AG04450 (cell line): ENCODE data around the gene PAX7. TPM values are rescaled to one million over a fixed set of nuclear protein-coding genes. Genes with fewer than 3 reads are reported as not detected.

Experiments used
- CTCF ChIA-PET: fragments of 300-600, 350-600 bp; formaldehyde crosslinking; extraction: SDS; loops from one replicate; lab custom pipeline; 2022; ENCODE audit warnings: antibody characterized with exemption, inconsistent platforms; lab: Charles Lee
- POLR2A ChIA-PET: fragments of 350-600 bp; formaldehyde crosslinking; extraction: SDS; loops from one replicate; lab custom pipeline; 2021; ENCODE audit warnings: antibody characterized with exemption, inconsistent platforms; lab: Yijun Ruan, JAX
- DNase-seq: peaks from one replicate; pipeline ENCODE4 v3.0.0-alpha.2; 2011; ENCODE audit warnings: low read depth, low spot score
- H3K27ac ChIP-seq: one replicate; pipeline ENCODE4 v1.5.1; 2012; ENCODE audit warnings: low read depth, low read length, control low read depth
- H3K27me3 ChIP-seq: one replicate; pipeline ENCODE4 v1.6.0; 2012; ENCODE audit warnings: low read length; ENCODE audit not compliant: control insufficient read depth, insufficient read depth
- H3K4me3 ChIP-seq: 2 replicates; pipeline ENCODE4 v1.5.1; 2011; ENCODE audit warnings: mild to moderate bottlenecking, low read depth, low read length, control low read depth
- H3K9me3 ChIP-seq: 2 replicates; pipeline ENCODE4 v1.5.1; 2012; ENCODE audit warnings: low read length; ENCODE audit not compliant: control insufficient read depth, insufficient read depth
- polyA plus RNA-seq: library from polyadenylated mRNA; depleted of rRNA; stranded (reverse); fragments of >200 nt; gene quantifications from 2 replicates; pipeline ENCODE4 v1.2.3, GENCODE V29; 2011
- TF ChIP-seq, protein P1 (sequence below): IDR thresholded peaks from 2 replicates; pipeline ENCODE4 v1.5.1; 2011; ENCODE audit warnings: low read depth, low read length, control low read depth, inconsistent platforms

PAX7 gene
- polyA plus RNA-seq, 1 experiment = not detected

DNA sequence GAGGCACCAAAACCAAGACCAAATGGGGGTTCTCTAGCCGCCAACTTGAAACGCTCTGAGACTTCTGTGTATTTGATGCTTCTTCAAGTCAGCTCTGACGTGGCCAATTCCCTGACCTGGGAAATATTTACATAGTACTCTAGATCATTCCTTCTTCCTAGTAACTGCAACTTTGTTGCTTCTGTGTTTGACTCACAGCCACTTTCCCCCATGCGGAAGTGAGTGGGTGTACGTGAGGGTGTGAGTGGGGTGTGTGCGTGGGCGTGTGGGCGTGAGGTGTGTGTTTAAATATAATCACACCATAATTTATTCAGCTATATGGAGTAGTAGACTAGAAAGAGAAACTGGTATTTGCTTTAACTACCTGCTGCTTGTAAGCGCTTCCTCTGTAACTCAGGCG, 117.8 kb downstream of the PAX7 start:
- DNase-seq = no peak
- no peak overlapping the region for H3K4me3 ChIP-seq
- ChIA-PET CTCF (no interaction called here), POLR2A (no interaction called here)
- TF ChIP-seq, protein P1, sequence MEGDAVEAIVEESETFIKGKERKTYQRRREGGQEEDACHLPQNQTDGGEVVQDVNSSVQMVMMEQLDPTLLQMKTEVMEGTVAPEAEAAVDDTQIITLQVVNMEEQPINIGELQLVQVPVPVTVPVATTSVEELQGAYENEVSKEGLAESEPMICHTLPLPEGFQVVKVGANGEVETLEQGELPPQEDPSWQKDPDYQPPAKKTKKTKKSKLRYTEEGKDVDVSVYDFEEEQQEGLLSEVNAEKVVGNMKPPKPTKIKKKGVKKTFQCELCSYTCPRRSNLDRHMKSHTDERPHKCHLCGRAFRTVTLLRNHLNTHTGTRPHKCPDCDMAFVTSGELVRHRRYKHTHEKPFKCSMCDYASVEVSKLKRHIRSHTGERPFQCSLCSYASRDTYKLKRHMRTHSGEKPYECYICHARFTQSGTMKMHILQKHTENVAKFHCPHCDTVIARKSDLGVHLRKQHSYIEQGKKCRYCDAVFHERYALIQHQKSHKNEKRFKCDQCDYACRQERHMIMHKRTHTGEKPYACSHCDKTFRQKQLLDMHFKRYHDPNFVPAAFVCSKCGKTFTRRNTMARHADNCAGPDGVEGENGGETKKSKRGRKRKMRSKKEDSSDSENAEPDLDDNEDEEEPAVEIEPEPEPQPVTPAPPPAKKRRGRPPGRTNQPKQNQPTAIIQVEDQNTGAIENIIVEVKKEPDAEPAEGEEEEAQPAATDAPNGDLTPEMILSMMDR = no peak
- no peaks in the 10 kb centered on the region for H3K27me3 ChIP-seq
- no peak overlapping the region for H3K27ac ChIP-seq
- no peaks in the 10 kb centered on the region for H3K9me3 ChIP-seq

DNA sequence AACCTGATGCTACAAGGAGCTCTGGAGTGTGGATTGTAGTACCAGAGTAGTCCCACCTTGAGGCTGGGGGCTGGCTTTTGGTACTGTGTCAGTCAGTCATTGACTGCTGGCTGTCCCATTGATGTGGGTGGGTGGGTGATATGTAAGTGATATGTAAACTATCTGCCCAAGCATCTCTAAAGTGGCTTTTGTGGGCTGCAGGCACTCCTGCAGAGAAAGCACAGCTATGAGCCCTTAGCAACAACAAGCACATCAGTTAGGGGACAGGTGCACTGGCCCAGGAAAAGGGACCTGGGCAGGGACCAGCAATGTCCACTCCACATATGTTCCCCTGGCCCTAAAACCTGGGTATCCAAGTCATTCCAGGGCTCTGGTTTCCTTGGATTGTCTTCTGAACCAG, 118.9 kb downstream of the PAX7 start:
- TF ChIP-seq, protein P1 = no peak
- ChIA-PET CTCF (no interaction called here), POLR2A (no interaction called here)
- Histone ChIP-seq H3K4me3 (no peak overlapping the region), H3K27ac (no peak overlapping the region), H3K9me3 (no peaks in the 10 kb centered on the region), H3K27me3 (no peaks in the 10 kb centered on the region)
- DNase-seq = no peak

DNA sequence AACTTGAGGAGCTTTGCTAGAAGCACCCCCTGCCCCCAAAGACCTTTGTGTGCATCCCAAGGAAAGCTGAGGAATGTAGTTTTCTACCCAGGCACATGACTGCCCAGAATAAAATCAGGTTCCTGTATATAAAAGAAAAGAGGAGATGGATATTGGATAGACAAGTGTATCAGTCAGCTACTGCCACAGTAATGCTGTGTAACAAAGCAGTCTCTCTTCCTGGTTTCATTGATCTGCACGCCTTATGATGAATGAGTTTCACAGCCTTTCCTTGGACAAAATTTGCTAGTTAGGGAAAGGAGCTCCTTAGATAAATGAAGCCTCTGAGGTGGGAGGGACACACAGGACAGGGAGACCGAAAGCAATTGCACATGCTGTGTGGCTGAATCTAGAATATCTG, 120.0 kb downstream of the PAX7 start:
- H3K27ac ChIP-seq = no peak overlapping the region
- POLR2A ChIA-PET = no interaction called here

DNA sequence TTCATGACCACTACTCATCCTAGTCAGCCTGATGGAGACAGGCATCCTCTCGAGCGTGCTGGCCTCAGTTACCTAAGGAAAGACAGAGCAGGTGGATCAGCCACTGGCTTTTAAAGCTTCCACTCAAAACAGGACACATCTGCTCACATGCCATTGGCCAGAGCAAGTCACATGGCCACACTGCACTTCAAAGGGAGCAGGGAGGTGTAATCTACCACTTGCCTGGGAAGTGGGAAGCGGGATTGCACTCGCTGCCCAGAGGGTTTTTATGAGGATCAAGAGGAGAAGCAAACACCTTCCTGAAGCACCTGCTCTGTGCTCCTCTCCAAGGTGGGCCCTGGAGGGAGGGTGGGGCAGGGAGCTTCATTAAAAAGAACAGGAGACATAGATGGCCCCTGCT, 120.8 kb downstream of the PAX7 start:
- CTCF ChIA-PET = no interaction called here

More for the DNA sequence above, 120.0 kb downstream of the PAX7 start:
- Histone ChIP-seq H3K9me3 (no peaks in the 10 kb centered on the region), H3K27me3 (no peaks in the 10 kb centered on the region), H3K4me3 (no peak overlapping the region)
- CTCF ChIA-PET = no interaction called here
- TF ChIP-seq, protein P1 = no peak
- no peak for DNase-seq

DNA sequence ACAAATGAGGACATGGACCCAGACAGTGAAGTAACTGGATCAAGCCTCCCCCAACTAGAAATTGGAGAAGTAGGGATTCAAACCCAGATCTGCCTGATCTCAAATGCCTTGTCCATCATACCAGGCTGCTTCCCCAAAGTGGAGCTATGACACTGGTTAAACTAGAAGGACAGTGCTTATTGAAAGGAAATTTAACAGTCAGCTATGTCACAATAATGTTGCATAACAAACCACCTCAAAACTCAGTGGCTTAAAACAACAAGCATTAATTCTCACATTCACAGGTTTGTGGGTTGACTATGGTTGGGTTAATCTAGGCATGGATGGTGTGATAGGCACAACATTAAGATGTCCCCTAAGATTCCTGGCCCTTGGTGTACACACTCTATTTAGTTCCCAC, 121.8 kb downstream of the PAX7 start:
- ChIA-PET POLR2A (no interaction called here), CTCF (no interaction called here)
- Histone ChIP-seq H3K27ac (no peak overlapping the region), H3K4me3 (no peak overlapping the region), H3K27me3 (no peaks in the 10 kb centered on the region), H3K9me3 (no peaks in the 10 kb centered on the region)
- TF ChIP-seq, protein P1 = no peak
- no peak for DNase-seq

More for the DNA sequence above, 120.8 kb downstream of the PAX7 start:
- no peak for DNase-seq
- no peaks in the 10 kb centered on the region for H3K9me3 ChIP-seq
- H3K27me3 ChIP-seq = no peaks in the 10 kb centered on the region
- TF ChIP-seq, protein P1 = no peak
- POLR2A ChIA-PET = no interaction called here
- H3K4me3 ChIP-seq = no peak overlapping the region
- H3K27ac ChIP-seq = no peak overlapping the region
